ENCODE results near the gene ARHGAP26.

Gene ARHGAP26

GRCh38 chr5:142856269-142856782, 86.1 kb downstream of the ARHGAP26 start:
- no peak for DNase-seq

- DNase-seq = no peak
These were observed 87.2 kb downstream of the ARHGAP26 start for GRCh38 chr5:142857405-142857804.

- DNase-seq = no peak
These were observed 88.9 kb downstream of the ARHGAP26 start for GRCh38 chr5:142859037-142859436.

GRCh38 chr5:142860270-142860669, 90.1 kb downstream of the ARHGAP26 start:
- DNase-seq = no peak

- no peak for DNase-seq
These were observed 90.8 kb downstream of the ARHGAP26 start for GRCh38 chr5:142861011-142861410.

- no peak for DNase-seq
These were observed 92.4 kb downstream of the ARHGAP26 start for GRCh38 chr5:142862594-142862993.

- no peak for DNase-seq
These were observed 93.7 kb downstream of the ARHGAP26 start for GRCh38 chr5:142863856-142864255.

- no peak for DNase-seq
These were observed 94.4 kb downstream of the ARHGAP26 start for GRCh38 chr5:142864290-142865260.

- DNase-seq = no peak
These were observed 95.5 kb downstream of the ARHGAP26 start for GRCh38 chr5:142865631-142866030.

GRCh38 chr5:142866563-142867275, 96.5 kb downstream of the ARHGAP26 start:
- peak; percentile 63 for DNase-seq

- no peak for DNase-seq
These were observed 99.7 kb downstream of the ARHGAP26 start for GRCh38 chr5:142869886-142870285.

GRCh38 chr5:142870532-142871362, 100.6 kb downstream of the ARHGAP26 start:
- no peak for DNase-seq

GRCh38 chr5:142871363-142872193, 101.4 kb downstream of the ARHGAP26 start:
- no peak for DNase-seq

- no peak for DNase-seq
These were observed 102.0 kb downstream of the ARHGAP26 start for GRCh38 chr5:142872217-142872616.

GRCh38 chr5:142872795-142873194, 102.6 kb downstream of the ARHGAP26 start:
- DNase-seq = no peak

- DNase-seq = no peak
These were observed 103.7 kb downstream of the ARHGAP26 start for GRCh38 chr5:142873831-142874230.

GRCh38 chr5:142874540-142874939, 104.4 kb downstream of the ARHGAP26 start:
- no peak for DNase-seq

GRCh38 chr5:142875936-142876335, 105.8 kb downstream of the ARHGAP26 start:
- DNase-seq = no peak

- DNase-seq = peak; percentile 39
These were observed 106.6 kb downstream of the ARHGAP26 start for GRCh38 chr5:142876817-142877216.

GRCh38 chr5:142878111-142878510, 107.9 kb downstream of the ARHGAP26 start:
- no peak for DNase-seq

- DNase-seq = no peak
These were observed 108.5 kb downstream of the ARHGAP26 start for GRCh38 chr5:142878638-142879037.

Measured in suppressor macrophage treated with lipopolysaccharide for 4 hours (primary cell).